Upper lobe of left lung (tissue), 4 donors: ENCODE results near the gene RNF150.

Experiments
- POLR2A ChIP-seq, 4 donors: fragments of 450-650 bp; IDR thresholded peaks; one replicate each; pipeline ENCODE4 v1.5.1; 2016 to 2017; ENCODE audit warnings: antibody characterized with exemption in 4 of 4, mild to moderate bottlenecking in 2 of 4
- TF ChIP-seq, protein P1 (sequence below), 6 experiments: fragments of 450-650 bp in 4 of 6; fragments of 200-600 bp in 2 of 6; sonication (generic) in 2 of 6; IDR thresholded peaks; one replicate each; pipeline ENCODE4 v1.5.1; 2016 to 2019; ENCODE audit warnings: antibody characterized with exemption in 6 of 6

DNA sequence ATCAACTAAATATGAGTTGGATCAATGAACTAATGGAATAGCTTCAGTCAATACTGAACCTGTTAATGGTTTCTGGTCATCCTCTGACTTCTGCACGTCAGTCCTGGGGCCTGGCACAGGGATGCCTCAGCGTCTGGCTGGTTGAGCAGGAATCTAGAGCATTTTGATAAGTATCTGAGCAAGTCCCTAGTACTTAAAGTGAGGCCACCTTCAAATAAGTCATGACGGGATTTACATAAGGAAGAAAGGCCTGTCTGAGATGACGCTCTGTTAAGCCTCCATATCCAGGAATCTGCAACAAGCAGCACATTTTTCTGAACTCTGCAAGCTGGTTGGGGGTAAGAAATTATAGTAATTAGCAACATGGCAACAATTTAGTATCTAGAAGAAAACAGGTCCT is 293.9 kb downstream of the RNF150 start:
- TF ChIP-seq POLR2A (IDR thresholded peaks at IDR 0.05), result no peak
- TF ChIP-seq, protein P1, sequence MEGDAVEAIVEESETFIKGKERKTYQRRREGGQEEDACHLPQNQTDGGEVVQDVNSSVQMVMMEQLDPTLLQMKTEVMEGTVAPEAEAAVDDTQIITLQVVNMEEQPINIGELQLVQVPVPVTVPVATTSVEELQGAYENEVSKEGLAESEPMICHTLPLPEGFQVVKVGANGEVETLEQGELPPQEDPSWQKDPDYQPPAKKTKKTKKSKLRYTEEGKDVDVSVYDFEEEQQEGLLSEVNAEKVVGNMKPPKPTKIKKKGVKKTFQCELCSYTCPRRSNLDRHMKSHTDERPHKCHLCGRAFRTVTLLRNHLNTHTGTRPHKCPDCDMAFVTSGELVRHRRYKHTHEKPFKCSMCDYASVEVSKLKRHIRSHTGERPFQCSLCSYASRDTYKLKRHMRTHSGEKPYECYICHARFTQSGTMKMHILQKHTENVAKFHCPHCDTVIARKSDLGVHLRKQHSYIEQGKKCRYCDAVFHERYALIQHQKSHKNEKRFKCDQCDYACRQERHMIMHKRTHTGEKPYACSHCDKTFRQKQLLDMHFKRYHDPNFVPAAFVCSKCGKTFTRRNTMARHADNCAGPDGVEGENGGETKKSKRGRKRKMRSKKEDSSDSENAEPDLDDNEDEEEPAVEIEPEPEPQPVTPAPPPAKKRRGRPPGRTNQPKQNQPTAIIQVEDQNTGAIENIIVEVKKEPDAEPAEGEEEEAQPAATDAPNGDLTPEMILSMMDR (IDR thresholded peaks at IDR 0.05), result no peak
